ENCODE measurements around the gene SEMA3A.

- TF ChIP-seq POLR2A (IDR thresholded peaks at IDR 0.05; ENCODE audit: borderline replicate concordance, extremely low read depth, insufficient read depth, insufficient read length) = no peak
- TF ChIP-seq, protein P1, sequence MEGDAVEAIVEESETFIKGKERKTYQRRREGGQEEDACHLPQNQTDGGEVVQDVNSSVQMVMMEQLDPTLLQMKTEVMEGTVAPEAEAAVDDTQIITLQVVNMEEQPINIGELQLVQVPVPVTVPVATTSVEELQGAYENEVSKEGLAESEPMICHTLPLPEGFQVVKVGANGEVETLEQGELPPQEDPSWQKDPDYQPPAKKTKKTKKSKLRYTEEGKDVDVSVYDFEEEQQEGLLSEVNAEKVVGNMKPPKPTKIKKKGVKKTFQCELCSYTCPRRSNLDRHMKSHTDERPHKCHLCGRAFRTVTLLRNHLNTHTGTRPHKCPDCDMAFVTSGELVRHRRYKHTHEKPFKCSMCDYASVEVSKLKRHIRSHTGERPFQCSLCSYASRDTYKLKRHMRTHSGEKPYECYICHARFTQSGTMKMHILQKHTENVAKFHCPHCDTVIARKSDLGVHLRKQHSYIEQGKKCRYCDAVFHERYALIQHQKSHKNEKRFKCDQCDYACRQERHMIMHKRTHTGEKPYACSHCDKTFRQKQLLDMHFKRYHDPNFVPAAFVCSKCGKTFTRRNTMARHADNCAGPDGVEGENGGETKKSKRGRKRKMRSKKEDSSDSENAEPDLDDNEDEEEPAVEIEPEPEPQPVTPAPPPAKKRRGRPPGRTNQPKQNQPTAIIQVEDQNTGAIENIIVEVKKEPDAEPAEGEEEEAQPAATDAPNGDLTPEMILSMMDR (IDR thresholded peaks at IDR 0.05 in 2 of 3, conservative IDR thresholded peaks at IDR 0.05 in 1 of 3; ENCODE audit: borderline replicate concordance in 1 of 3, insufficient read depth in 1 of 3, low read depth in 2 of 3, low read length in 2 of 3) = no peak
- no peak for TF ChIP-seq ZNF274 (IDR thresholded peaks at IDR 0.05; ENCODE audit: low read depth, low read length)
- TF ChIP-seq CEBPB (IDR thresholded peaks at IDR 0.05; ENCODE audit: low read depth) = no peak
- TF ChIP-seq ZFX (IDR thresholded peaks at IDR 0.05) = no peak
- no peak for TF ChIP-seq EZH2phosphoT487 (IDR thresholded peaks at IDR 0.05; ENCODE audit: borderline replicate concordance)
- TF ChIP-seq EZH2 (IDR thresholded peaks at IDR 0.05) = no peak
Measured at GRCh38 chr7:84091318-84091717, 103.3 kb downstream of the SEMA3A start.
